ENCODE results near the gene EXOC2. TPM values are rescaled to one million over a fixed set of nuclear protein-coding genes. Genes with fewer than 3 reads are reported as not detected.

The EXOC2 gene
- total RNA-seq, 3 donors from 2014 or later (not counting 1 experiment from before 2014, with no cell fraction given) = 22.1 to 30.8 (median 26.5) TPM

- H3K27ac Mint-ChIP-seq = no peak overlapping the region
- H3K9me3 Mint-ChIP-seq = no peaks in the 10 kb centered on the region
- peaks cover 13% of the 10 kb centered on the region for H3K36me3 Mint-ChIP-seq
- no peak for TF ChIP-seq CTCF (IDR thresholded peaks at IDR 0.05)
- WGBS (ENCODE audit: insufficient coverage) = 95% methylated on average over 4 of the region's 4 CpGs
- peaks cover 17% of the 10 kb centered on the region for H3K36me3 ChIP-seq (ENCODE audit: control insufficient read depth, insufficient read depth, low read length)
- H3K27me3 Mint-ChIP-seq (ENCODE audit: low read depth in 2 of 2) = no peaks in the 10 kb centered on the region
- ATAC-seq (no peak), DNase-seq (no peak)
- peaks cover 0 to 18% of the 10 kb centered on the region in 2 donors for H3K4me1 Mint-ChIP-seq
- H3K27ac ChIP-seq (ENCODE audit: low read length) = no peak overlapping the region
- no peak overlapping the region for H3K4me3 Mint-ChIP-seq
- H3K4me1 ChIP-seq (ENCODE audit: control insufficient read depth, insufficient read depth, low read length) = no peaks in the 10 kb centered on the region
- H3K4me3 ChIP-seq (ENCODE audit: low read length) = no peak overlapping the region
- intact Hi-C loops (cut with micrococcal nuclease) = no loop called here
- H3K27me3 ChIP-seq (ENCODE audit: control insufficient read depth, insufficient read depth, low read length) = no peaks in the 10 kb centered on the region
- no peaks in the 10 kb centered on the region for H3K9me3 ChIP-seq (ENCODE audit: control insufficient read depth, insufficient read depth, low read length)
These were observed 72.0 kb downstream of the EXOC2 start for GRCh38 chr6:620950-621349.

GRCh38 chr6:620166-620565 is 72.8 kb downstream of the EXOC2 start:
- Mint-ChIP-seq H3K4me3 (no peak overlapping the region), H3K27ac (no peak overlapping the region), H3K27me3 (ENCODE audit: low read depth in 2 of 2) (no peaks in the 10 kb centered on the region), H3K9me3 (no peaks in the 10 kb centered on the region), H3K4me1 (peaks cover 0 to 12% of the 10 kb centered on the region in 2 donors), H3K36me3 (peaks cover 8% of the 10 kb centered on the region)
- Histone ChIP-seq H3K36me3 (ENCODE audit: control insufficient read depth, insufficient read depth, low read length) (peaks cover 20% of the 10 kb centered on the region), H3K4me1 (ENCODE audit: control insufficient read depth, insufficient read depth, low read length) (no peaks in the 10 kb centered on the region), H3K9me3 (ENCODE audit: control insufficient read depth, insufficient read depth, low read length) (no peaks in the 10 kb centered on the region), H3K27ac (ENCODE audit: low read length) (no peak overlapping the region), H3K4me3 (ENCODE audit: low read length) (no peak overlapping the region), H3K27me3 (ENCODE audit: control insufficient read depth, insufficient read depth, low read length) (no peaks in the 10 kb centered on the region)
- ATAC-seq (no peak), DNase-seq (no peak)
- WGBS (ENCODE audit: insufficient coverage) = 98% methylated on average over 11 of the region's 11 CpGs
- intact Hi-C loops (cut with micrococcal nuclease) = no loop called here
- no peak for TF ChIP-seq CTCF (IDR thresholded peaks at IDR 0.05)

- TF ChIP-seq CTCF (IDR thresholded peaks at IDR 0.05) = no peak
These were observed 75.4 kb downstream of the EXOC2 start for GRCh38 chr6:617456-618100.

GRCh38 chr6:613981-614380 is 79.0 kb downstream of the EXOC2 start:
- H3K4me1 Mint-ChIP-seq = peaks cover 0 to 6% of the 10 kb centered on the region in 2 donors
- H3K27me3 Mint-ChIP-seq (ENCODE audit: low read depth in 2 of 2) = no peaks in the 10 kb centered on the region
- no peak overlapping the region for H3K4me3 Mint-ChIP-seq
- Histone ChIP-seq H3K27me3 (ENCODE audit: control insufficient read depth, insufficient read depth, low read length) (no peaks in the 10 kb centered on the region), H3K27ac (ENCODE audit: low read length) (no peak overlapping the region), H3K4me3 (ENCODE audit: low read length) (no peak overlapping the region), H3K9me3 (ENCODE audit: control insufficient read depth, insufficient read depth, low read length) (no peaks in the 10 kb centered on the region), H3K36me3 (ENCODE audit: control insufficient read depth, insufficient read depth, low read length) (peaks cover 29% of the 10 kb centered on the region), H3K4me1 (ENCODE audit: control insufficient read depth, insufficient read depth, low read length) (no peaks in the 10 kb centered on the region)
- WGBS (ENCODE audit: insufficient coverage) = 95% methylated on average over 7 of the region's 7 CpGs
- H3K36me3 Mint-ChIP-seq = peaks cover 12% of the 10 kb centered on the region
- H3K9me3 Mint-ChIP-seq = no peaks in the 10 kb centered on the region
- intact Hi-C loops (cut with micrococcal nuclease) = no loop called here
- DNase-seq (no peak), ATAC-seq (no peak)
- TF ChIP-seq CTCF (IDR thresholded peaks at IDR 0.05) = no peak
- H3K27ac Mint-ChIP-seq = no peak overlapping the region

More at GRCh38 chr6:617456-618100, 75.4 kb downstream of the EXOC2 start:
- DNase-seq = peak in 1 of 2 donors; percentile 13
- intact Hi-C loops (cut with micrococcal nuclease) = no loop called here
- Mint-ChIP-seq H3K9me3 (no peaks in the 10 kb centered on the region), H3K27me3 (ENCODE audit: low read depth in 2 of 2) (no peaks in the 10 kb centered on the region), H3K4me3 (no peak overlapping the region), H3K36me3 (peaks cover 8% of the 10 kb centered on the region), H3K4me1 (peaks cover 0 to 5% of the 10 kb centered on the region in 2 donors), H3K27ac (no peak overlapping the region)
- peaks cover 25% of the 10 kb centered on the region for H3K36me3 ChIP-seq (ENCODE audit: control insufficient read depth, insufficient read depth, low read length)
- H3K27me3 ChIP-seq (ENCODE audit: control insufficient read depth, insufficient read depth, low read length) = no peaks in the 10 kb centered on the region
- no peaks in the 10 kb centered on the region for H3K9me3 ChIP-seq (ENCODE audit: control insufficient read depth, insufficient read depth, low read length)
- H3K4me1 ChIP-seq (ENCODE audit: control insufficient read depth, insufficient read depth, low read length) = no peaks in the 10 kb centered on the region
- H3K4me3 ChIP-seq (ENCODE audit: low read length) = no peak overlapping the region
- 89% methylated on average over 9 of the region's 11 CpGs for WGBS (ENCODE audit: insufficient coverage)
- H3K27ac ChIP-seq (ENCODE audit: low read length) = no peak overlapping the region
- no peak for ATAC-seq

Data from natural killer cell (primary cell).